D721Med (cell line): Measurements from ENCODE around the gene MYO15A.

Source experiments
- DNase-seq: peaks from one replicate; pipeline ENCODE4 v3.0.0; 2011; ENCODE audit warnings: low spot score; ENCODE audit not compliant: insufficient read length
- FAIRE-seq: peaks from 2 replicates; lab custom pipeline; 2011; peaks lifted over from hg19 to GRCh38; lab: Jason Lieb, UNC
- CTCF ChIP-seq: IDR thresholded peaks from 2 replicates; pipeline ENCODE4 v1.5.1; 2012; ENCODE audit warnings: mild to moderate bottlenecking, control low read depth; ENCODE audit not compliant: insufficient read depth; ENCODE audit errors: missing control alignments

Gene MYO15A

DNA sequence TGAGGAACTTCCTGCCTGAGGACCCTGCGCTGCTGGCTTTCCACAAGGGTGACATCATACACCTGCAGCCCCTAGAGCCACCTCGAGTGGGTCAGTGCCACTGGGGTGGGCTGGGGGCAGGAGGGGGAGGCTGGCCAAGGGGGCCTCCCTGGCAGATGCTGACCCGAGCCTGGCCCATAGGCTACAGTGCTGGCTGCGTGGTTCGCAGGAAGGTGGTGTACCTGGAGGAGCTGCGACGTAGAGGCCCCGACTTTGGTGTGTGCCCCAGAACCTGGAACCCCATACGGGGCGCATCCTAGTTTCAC is 48.4 kb downstream of the MYO15A start:
- DNase-seq (no peak), FAIRE-seq (no peak)
- no peak for TF ChIP-seq CTCF

GRCh38 chr17:18157354-18157985 is 48.9 kb downstream of the MYO15A start:
- no peak for DNase-seq
- no peak for TF ChIP-seq CTCF
- no peak for FAIRE-seq

DNA sequence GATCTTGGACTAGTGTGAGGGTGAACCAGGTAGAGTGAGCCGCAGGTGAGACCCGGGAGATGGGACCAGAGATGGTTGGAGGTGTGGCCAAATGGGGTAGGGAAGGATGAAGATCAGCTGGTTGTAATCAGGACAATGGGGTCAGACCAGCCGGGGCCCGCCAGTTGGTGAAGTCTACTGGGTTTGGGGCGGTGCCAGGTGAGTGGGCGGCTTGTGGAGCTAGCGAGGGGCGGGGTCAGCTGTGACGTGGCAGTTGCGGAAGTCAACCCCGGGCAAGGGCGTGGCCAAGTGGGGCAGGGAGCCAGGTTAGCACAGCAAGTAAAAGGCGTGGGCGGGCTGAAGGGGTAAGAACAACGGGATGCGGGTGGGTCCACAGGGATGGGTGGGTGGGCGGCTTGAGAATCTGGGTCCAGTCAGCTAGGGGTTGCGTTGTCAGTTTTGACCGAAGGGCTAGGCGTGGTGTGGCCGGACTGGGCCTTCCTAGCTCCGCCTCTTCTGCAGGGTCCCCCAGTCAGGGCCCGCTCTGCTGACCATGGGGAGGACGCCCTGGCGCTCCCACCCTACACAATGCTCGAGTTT is 49.6 kb downstream of the MYO15A start:
- no peak for TF ChIP-seq CTCF
- no peak for FAIRE-seq
- no peak for DNase-seq

DNA sequence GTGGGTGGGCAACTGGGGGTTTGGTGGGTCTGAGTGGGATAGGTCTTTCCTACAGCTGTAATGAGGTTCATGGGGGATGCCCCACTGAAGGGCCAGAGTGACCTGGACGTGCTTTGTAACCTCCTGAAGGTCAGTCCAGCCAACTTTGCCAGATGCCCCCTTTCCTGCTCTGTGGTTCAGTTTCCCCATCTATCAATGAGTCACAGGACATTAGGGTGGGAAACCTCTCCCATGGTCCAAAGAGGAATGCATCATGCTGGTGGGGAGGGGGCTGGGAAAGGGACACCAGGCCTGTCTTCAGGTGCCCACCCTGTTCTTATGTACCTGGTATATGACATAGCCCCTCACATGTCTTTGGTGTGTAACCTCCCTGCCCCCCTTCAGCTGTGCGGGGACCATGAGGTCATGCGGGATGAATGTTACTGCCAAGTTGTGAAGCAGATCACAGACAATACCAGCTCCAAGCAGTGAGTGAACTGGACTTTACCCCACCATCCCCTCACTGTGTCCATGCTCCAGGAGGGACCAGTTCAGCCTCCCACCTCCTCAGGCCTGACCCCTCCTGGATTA is 51.1 kb downstream of the MYO15A start:
- FAIRE-seq, result no peak
- TF ChIP-seq CTCF, result no peak
- no peak for DNase-seq

DNA sequence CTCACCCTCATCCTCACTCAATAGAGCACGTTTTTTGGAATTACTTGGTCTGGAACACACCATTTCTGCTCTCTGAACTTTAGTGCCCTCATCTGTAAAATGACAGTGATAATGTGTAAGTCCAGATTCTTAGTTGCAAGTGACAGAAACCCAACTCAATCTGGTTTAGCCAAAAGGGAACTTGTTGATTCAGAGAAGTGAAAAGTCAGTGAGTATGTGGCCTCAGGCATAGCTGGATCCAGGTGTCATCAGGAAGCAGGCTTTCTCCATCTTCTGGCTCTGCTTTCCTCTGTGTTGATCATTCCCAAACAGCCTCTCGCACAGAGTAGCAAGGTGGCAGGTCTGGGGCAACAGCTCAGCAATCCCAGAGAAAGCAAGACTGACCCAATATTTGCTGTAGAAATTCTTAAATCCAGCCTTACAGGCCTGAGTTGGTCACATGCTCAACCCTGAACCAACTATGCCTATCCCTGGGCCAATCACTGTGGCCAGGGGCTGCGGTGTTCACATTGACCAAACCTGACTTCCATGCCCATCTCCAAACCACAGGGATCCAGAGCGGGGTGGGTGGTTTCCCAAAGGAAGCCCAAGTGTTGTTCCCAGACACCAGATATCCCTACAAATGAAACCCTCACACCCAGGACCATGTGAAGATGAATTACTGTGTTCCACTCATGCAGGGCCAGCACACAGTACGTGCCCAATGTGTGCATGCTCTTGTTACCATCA is 51.7 kb downstream of the MYO15A start:
- FAIRE-seq, result no peak
- no peak for TF ChIP-seq CTCF
- no peak for DNase-seq

DNA sequence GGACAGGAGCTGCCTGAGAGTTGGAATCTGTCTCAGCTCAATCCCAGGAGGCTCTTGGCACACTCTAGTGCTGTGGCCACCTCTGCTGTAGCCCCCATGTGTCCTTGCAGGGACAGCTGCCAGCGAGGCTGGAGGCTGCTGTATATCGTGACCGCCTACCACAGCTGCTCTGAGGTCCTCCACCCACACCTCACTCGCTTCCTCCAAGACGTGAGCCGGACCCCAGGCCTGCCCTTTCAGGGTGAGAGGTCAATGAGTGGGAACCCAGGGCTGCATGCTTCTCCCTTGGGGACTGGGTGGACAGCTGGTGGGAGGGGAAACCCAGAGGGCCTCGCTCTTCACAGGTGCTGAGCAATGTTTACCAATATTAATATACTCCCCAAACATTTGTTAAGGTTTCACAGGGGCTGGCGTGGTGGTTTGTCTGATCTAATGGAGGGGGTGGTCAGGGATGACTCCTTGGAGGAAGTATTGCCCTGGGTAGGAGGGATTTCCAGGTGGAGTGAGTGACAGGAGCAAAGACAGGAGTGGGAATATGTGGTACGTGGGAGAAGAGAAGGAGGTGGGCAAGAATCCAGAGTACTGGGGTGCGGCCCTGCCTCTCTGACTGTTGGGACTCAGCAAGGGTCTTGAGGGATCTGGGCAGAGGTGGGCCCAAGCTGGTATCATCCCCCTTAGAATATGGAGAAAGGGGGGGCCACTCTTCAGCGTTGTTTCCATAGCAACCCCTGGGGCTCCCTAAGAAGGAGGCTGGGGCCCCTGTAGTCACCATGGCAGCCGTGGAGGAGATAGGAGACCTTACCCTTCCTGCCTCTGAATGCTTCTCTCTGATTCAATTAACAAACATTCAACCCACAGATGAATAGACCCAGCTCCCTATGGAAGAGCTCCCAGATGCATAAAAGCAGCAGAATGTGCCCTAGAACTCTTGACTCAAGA is 52.9 kb downstream of the MYO15A start:
- no peak for DNase-seq
- TF ChIP-seq CTCF, result no peak
- no peak for FAIRE-seq
